Measurements from ENCODE around the gene GYG1. TPM values are rescaled to one million over a fixed set of nuclear protein-coding genes. Genes with fewer than 3 reads are reported as not detected.
A peak's percentile ranks its signal among the peaks of the same experiment; 100 is the strongest.
"Not testable (repeated sequence)": the region's sequence is repeated elsewhere in the genome, so short reads cannot be mapped to it uniquely, and the experiment has no call there.

Gene GYG1
- total RNA-seq, 1 donor from 2014 or later, result 20.2 TPM

DNA sequence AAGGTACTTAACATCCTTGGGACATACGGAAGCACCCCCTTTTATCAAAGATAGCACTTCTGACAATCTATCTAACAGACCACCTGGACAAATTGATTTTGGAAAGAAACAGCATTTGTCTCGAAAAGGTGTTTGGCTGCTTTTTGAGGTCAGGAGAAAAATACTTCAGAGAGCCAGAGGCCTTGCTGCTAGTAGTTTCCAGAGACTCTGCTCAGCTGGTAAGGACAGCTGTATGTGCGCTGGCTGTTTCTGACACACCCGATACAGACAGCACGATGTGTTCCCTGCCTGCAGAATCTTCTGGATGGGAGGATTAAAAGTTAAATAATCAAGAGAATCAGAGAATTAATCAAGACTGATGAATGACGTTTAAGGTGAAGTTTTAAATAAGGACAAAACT lies 15.6 kb upstream of the GYG1 start:
- Mint-ChIP-seq H3K9me3 (no peaks in the 10 kb centered on the region), H3K4me1 (no peaks in the 10 kb centered on the region), H3K4me3 (no peak overlapping the region), H3K27ac (no peak overlapping the region), H3K27me3 (peaks cover 5% of the 10 kb centered on the region), H3K36me3 (ENCODE audit: low read depth) (no peaks in the 10 kb centered on the region)
- TF ChIP-seq, protein P1, sequence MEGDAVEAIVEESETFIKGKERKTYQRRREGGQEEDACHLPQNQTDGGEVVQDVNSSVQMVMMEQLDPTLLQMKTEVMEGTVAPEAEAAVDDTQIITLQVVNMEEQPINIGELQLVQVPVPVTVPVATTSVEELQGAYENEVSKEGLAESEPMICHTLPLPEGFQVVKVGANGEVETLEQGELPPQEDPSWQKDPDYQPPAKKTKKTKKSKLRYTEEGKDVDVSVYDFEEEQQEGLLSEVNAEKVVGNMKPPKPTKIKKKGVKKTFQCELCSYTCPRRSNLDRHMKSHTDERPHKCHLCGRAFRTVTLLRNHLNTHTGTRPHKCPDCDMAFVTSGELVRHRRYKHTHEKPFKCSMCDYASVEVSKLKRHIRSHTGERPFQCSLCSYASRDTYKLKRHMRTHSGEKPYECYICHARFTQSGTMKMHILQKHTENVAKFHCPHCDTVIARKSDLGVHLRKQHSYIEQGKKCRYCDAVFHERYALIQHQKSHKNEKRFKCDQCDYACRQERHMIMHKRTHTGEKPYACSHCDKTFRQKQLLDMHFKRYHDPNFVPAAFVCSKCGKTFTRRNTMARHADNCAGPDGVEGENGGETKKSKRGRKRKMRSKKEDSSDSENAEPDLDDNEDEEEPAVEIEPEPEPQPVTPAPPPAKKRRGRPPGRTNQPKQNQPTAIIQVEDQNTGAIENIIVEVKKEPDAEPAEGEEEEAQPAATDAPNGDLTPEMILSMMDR (IDR thresholded peaks at IDR 0.05), result no peak
- no peak for DNase-seq
- intact Hi-C loops (cut with micrococcal nuclease), result no loop called here
- ATAC-seq (ENCODE audit: low read depth), result no peak
- ChIA-PET CTCF (no interaction called here), POLR2A (no interaction called here)

DNA sequence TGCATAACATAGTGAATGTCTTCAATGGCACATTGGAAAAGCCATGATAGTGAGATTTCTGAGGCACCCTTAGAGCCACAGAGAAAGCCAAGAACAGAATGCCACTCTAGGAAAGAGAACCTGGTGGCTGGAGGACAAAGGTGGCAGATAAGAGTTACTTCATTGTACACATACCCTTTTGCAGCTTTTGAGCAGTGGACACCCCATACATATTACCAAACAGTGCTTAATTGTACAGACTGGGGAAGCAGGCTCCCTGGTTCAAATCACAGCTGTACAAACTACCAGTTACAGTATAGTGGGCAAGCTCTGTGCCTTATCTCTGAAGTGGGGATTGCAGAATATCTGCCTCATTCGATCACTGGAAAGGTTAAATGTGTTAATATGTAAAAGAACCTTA lies 10.1 kb upstream of the GYG1 start:
- CTCF ChIA-PET, result no interaction called here
- Mint-ChIP-seq H3K27ac (no peak overlapping the region), H3K27me3 (peaks cover 20% of the 10 kb centered on the region), H3K4me3 (no peak overlapping the region), H3K4me1 (no peaks in the 10 kb centered on the region), H3K36me3 (ENCODE audit: low read depth) (no peaks in the 10 kb centered on the region), H3K9me3 (no peaks in the 10 kb centered on the region)
- intact Hi-C loops (cut with micrococcal nuclease), result no loop called here
- POLR2A ChIA-PET, result no interaction called here
- TF ChIP-seq, protein P1 (IDR thresholded peaks at IDR 0.05), result no peak
- ATAC-seq (ENCODE audit: low read depth) (no peak), DNase-seq (no peak)

DNA sequence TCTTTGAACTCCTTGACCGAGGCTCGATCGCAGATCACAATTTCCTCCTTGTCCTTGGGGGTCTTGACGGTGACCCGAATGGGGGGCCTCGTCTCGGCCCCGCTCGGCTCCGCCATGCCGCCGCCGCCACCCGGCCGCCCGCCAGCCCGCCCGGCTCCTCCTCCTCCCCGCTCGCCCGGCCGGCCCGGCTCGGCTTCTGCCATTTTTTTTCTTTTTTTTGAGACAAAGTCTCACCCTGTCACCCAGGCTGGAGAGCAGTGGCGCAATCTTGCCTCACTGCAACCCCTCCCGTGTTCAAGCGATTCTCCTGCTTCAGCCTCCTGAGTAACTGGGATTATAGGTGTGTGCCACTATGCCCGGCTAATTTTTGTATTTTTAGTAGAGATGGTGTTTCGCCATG lies 3.8 kb upstream of the GYG1 start:
- CTCF ChIA-PET, H3K27ac Mint-ChIP-seq: not testable (repeated sequence)

DNA sequence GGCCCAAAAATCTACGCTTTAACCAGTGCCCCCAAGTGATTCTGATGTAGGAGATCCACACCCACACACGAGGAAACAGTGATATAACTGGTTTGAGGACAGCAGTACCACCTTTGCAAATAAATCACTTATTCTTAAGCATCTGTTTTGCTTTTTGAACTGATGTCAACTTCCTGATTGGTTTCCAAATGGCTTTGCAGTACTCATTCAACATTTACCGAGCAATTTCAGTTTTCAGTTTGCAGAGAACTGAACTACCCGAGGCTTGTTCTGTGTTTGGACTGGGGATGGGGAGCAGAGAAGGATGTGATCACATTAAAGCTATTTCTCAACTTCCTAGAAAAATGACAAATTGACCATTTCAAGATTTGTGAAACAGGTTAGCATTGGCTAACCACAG lies 1.1 kb upstream of the GYG1 start:
- Mint-ChIP-seq H3K9me3 (no peaks in the 10 kb centered on the region), H3K27ac (no peak overlapping the region), H3K4me3 (peak overlapping the region; percentile 39), H3K36me3 (ENCODE audit: low read depth) (peaks cover 6% of the 10 kb centered on the region), H3K4me1 (peaks cover 21% of the 10 kb centered on the region), H3K27me3 (peaks cover 3% of the 10 kb centered on the region)
- intact Hi-C loops (cut with micrococcal nuclease), result loop anchor here (2.0 to 5.0 kb wide), 4 partner anchors 131 to 1417 kb away; partner anchors contain the start of genes COMMD2 and TSC22D2
- CTCF ChIA-PET, result no interaction called here
- ATAC-seq (ENCODE audit: low read depth), result no peak
- DNase-seq, result no peak
- TF ChIP-seq, protein P1 (IDR thresholded peaks at IDR 0.05), result no peak
- POLR2A ChIA-PET, result no interaction called here

More for the DNA sequence above, 3.8 kb upstream of the GYG1 start:
- H3K9me3 Mint-ChIP-seq; H3K36me3 Mint-ChIP-seq (ENCODE audit: low read depth); DNase-seq; POLR2A ChIA-PET; H3K4me3 Mint-ChIP-seq; intact Hi-C loops (cut with micrococcal nuclease); ATAC-seq (ENCODE audit: low read depth): not testable (repeated sequence)
- H3K4me1 Mint-ChIP-seq, result peaks cover 14% of the 10 kb centered on the region
- peaks cover 12% of the 10 kb centered on the region for H3K27me3 Mint-ChIP-seq

DNA sequence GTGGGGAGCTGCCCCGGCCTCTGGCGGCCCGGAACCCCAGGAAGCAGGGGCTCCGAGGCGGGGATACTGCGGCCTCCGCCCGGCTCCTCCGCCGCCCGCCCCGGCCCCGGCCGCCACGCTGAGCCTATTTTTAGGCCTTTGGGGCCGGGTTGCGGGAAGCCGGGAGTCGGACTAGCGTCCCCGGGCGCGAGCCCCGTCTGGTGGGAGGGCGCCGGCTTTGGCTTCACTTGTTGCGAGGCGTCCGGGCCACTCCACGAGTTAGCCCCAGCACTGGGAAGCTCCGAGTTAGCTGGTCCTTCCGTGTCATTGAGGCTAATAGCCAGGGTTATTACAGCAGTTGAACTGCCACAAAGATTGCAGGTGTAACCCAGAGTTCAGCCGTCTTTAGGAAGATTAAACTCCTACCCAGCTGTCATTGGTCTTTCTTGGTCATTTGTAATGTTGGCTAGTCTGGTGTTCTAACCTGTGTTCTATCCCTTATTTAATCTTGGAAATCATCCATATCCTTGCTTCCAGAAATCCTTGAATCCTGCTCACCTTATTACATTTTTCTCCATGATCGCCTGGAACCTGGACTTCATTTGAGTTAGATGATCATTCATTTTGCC lies 791 bp downstream of the GYG1 start:
- H3K4me1 Mint-ChIP-seq, result peaks cover 21% of the 10 kb centered on the region
- CTCF ChIA-PET, result interaction anchor here (1.0 kb wide), 1 partner anchor 36 kb away, joined by 3 read pairs; no protein-coding TSS in a partner anchor
- H3K27me3 Mint-ChIP-seq, result no peaks in the 10 kb centered on the region
- H3K36me3 Mint-ChIP-seq (ENCODE audit: low read depth), result peaks cover 24% of the 10 kb centered on the region
- no peaks in the 10 kb centered on the region for H3K9me3 Mint-ChIP-seq
- POLR2A ChIA-PET, result interaction anchor here (0.5 to 1.8 kb wide), 8 partner anchors 9 to 1416 kb away, joined by 3 to 8 read pairs (median 4); partner anchors contain the start of genes COMMD2, HPS3 and TSC22D2
- peak overlapping the region; percentile 69 for H3K27ac Mint-ChIP-seq
- peak; percentile 43 for DNase-seq
- TF ChIP-seq, protein P1 (IDR thresholded peaks at IDR 0.05), result no peak
- peak; percentile 6 for ATAC-seq (ENCODE audit: low read depth)
- H3K4me3 Mint-ChIP-seq, result peak overlapping the region; percentile 84
- intact Hi-C loops (cut with micrococcal nuclease), result loop anchor here (5.0 kb wide), 3 partner anchors 255 to 1415 kb away; partner anchors contain the start of genes COMMD2 and TSC22D2
